NCI-H774 (cell line): ENCODE measurements around the gene EXOC4.

Experiments
- DNase-seq: peaks from one replicate; lab custom pipeline; 2025; lab: John Stamatoyannopoulos, UW

EXOC4 gene

DNA sequence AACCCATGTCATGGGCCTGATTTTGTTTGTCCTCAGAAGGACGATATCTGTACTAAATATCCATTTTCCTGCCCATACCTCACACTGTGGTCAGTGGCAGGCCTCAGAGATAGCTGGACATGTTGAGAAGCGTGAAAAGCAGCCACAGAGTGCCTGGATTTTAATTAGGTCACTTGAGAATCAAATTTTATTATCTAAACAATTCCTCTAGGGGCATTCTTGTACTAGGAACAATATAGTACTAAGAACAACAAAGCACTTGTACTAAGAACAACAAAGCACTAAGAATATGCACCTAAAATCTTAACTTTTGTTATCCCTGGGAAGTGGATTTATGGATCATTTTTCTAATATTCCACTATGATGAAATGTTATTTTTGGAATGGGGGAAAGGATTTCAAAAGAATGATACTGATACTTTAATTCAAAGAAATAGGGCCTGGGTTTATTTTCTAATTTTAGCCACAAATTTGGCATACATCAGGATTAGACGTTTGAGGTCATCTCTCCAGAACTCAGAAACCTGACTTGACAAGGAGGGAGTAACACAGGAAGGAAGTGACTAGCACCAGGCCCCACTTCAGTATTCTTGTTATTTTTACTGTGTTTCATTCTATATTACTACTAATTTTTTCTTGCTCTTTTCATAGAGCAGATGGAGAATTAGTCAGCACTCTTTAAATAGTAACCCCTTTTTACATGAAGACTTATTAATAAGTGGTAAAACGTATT, 112.2 kb downstream of the EXOC4 start:
- DNase-seq, result no peak

DNA sequence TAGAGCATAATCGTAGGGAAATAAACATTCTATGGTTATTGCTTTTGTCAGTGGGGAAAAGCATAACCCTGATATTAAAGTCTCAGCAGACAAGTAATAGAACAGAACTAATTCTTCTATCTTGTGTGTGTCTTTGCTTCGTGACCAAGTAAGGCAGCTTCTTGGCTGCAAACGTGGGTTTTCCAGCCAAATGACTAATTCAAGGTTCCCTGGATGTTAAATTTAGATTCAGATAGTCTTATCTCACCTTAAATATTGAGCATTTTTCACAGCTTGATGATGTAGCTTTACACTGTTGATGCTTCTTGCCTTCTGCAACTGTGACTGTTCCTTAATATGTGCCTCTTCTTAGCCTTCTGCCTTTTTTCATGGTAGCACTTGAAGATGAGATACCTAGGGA, 113.0 kb downstream of the EXOC4 start:
- no peak for DNase-seq

DNA sequence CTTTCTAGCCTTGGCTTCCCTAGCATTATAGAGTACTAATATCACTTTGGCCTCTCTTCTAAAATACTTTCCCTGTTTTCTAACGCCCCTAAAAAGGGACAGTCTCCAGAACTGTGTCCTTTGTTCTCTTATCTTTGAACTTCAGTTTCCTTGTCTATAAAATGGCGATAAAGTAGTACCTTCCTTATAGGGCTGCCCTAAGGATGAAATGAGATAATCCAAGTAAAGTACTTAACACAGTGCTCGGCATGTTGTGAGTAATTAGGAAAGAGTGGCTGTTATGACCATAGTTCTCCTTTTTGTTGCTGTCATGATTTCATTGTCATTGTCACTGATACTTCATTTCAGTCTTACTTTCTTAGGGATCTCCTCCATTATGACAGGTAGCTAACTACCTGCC, 114.7 kb downstream of the EXOC4 start:
- DNase-seq, result no peak

DNA sequence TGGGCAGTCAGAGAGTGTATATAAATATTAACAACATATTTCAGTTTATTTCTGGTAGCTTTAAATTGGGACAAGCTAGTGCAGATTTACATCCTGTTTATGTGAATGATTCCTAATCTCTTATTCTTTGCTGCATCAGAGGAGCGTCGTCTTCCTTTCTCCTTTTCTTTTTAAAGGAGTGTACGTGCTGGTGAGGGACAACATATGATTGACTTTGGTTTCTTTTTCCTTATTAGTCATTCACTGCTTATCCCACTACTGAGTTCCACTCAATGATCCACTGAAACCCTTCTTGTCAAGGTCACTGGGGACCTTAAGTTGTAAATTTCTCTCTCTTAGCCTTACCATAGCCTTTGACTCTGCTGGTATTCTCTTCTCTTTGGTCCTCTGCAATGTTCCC, 116.3 kb downstream of the EXOC4 start:
- no peak for DNase-seq

DNA sequence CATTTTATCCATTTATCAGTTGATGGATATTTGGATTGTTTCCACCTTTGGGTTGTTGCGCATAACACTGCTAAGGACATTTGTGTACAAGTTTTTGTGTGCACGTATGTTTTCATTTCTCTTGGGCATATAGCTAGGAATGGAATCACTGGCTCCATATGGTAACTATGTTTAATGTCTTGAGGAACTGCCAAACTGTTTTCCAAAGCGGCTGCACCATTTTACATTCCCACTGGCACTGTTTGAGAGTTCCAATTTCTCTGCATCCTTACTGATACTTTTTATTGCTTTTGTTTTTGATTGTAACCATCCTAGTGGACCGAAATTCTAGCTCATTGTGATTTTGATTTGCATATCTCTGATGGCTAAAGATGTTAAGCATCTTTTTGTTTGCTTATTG, 118.7 kb downstream of the EXOC4 start:
- DNase-seq, result no peak

DNA sequence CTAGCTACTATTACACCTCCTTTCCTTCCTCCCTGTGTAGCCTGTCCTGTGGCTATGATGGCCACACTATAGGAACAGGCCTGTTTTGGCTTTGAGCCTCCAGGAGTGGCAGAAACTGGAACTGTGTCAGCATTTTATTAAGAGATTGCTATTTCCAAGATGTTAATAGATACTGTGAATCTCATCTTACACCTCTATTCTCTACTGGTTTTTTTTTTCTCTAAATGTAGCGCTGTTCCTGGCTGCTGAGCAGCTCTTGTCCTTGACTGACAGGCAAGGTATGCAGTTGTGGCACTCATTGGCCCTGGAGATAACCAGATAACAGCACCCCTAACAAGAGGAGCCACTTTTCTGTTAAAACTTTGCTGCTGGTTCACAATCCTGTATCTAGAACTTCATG, 119.5 kb downstream of the EXOC4 start:
- DNase-seq, result no peak

DNA sequence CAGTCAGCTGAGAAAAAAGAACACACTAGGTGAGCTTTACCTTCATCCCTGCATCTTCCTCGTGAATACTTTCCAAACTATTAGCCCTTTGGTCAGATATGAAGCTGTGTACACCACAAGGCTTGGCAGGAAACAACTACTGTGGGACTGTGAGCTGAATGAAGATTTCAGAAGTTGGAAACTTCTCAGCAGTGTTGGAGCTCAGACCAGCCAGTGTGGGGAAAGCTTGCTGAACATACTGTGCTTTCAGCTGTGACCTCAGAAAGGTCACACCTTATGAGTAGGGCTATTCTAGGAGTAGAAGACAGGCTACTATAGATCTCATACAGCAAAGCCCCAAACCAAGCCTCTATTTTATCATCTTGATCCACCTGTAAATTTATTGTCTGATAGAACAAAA, 123.6 kb downstream of the EXOC4 start:
- no peak for DNase-seq

DNA sequence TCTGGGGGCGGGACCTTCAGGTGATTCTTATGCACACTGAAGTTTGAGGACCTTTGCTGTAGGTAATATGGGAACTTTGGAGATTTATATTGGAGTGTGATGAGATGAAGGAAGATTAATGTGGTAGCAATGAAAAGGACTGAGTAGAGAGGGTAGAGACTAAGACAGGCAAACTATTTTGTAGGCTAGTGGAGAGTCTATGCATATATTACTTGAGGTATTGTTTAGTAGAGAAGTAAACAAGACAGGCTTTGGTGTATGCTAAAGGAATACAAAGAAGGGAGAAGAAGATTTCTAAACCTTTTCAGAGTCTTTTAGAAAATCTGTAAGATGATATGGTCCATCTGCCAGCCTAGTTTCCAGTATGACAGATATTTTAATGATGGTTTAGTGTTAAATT, 129.1 kb downstream of the EXOC4 start:
- DNase-seq, result no peak

DNA sequence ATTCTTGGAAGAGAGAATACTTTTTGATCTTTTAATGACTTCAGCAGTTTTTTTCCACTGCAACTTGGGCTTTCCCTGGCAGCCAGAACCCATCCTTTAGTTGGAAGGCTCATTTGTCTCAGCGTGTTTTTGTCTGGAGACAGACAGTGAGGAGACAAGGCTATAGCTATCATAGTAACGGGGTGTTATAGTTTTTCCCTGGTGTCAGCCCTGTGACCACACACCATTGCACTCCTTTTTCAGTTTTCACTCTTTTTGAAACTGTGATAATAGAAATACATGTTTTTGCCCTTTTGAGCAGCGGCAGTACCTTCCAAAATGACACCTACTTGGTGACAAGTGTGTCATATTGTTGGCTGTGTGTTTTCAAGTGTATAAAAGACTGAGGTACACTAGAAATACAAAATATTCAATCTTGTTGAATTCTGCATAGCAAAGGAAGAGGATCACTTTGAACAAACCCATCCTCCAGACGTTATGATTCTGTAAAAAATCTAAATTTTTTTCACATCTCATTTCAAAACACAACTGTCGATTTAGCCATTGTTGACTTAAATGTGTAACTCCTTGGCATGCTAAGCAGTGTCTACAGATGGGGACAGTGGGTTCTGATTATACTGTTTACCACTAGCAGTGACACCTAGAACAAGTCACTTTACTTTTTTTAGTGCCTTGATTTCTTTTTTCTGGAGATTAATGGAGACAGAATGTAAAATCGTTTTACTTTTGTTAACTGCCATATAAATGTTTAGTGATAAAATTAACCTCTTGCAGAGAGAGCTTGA, 130.1 kb downstream of the EXOC4 start:
- DNase-seq, result no peak

DNA sequence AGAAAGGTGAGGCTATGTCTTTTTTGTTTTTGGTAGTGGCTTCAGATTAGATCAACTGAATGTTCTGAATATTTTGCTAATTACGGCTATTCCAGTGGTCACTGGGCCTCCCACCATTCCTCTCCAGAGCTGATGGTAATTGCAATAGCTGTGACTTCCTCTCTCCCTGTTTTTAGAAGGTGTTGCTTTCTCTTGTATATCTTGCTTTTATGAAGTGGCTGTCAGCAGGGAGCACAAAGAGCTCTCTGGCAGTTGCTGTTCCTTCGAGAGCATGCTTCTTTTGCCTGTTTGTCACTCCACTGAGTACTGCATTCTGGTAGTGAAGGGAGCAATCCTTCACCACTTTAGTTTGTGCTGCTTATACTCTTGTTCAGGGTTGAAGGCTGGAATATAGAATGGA, 133.3 kb downstream of the EXOC4 start:
- no peak for DNase-seq

DNA sequence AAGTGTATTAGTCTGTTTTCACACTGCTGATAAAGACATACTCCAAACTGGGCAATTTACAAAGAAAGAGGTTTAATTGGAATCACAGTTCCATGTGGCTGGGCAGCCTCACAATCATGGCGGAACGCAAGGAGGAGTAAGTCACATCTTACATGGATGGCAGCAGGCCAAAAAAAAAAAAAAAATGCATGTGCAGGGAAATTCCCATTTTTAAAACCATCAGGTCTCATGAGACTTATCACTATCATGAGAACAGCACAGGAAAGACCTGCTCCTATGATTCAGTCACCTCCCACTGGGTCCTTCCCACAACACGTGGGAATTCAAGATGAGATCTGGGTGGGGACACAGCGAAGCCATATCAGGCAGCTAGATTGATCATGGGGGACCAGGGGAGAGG, 136.8 kb downstream of the EXOC4 start:
- no peak for DNase-seq

DNA sequence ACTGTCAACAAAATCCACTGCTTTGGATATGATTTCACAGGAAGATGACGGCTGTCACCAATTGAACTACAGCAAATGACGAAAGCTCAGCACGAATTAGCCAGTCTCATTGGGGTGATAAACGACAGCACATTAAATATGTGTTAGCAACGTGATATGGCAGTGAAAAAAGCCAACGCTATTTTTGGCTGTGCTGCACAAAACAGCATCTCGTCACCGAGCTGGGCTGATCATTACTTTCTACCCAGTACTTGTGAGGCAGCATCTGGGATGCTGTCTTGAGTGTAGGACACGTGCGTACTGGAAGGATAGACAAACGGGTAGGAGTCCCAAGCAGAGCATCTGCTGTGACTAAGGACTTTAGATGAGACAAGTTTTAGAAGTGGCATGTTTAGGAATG, 138.3 kb downstream of the EXOC4 start:
- no peak for DNase-seq

DNA sequence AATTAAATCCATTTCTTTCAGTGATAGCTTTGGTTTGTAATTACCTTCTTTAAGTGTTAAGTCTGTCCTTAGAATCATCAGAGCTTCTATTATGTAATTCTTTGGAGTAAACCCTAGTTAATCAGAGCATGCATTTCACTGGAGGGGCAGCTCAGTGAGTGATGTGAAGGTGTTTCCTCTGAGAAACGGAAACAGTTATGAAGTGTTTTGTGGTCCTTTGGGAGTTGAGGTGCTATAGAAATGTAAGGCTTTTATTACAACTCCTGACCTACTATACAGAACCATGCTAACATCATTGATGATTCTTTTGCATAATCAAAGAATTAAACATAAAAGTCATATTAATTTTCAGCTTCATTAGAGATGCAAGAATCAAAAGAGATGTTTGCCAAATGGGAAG, 141.5 kb downstream of the EXOC4 start:
- no peak for DNase-seq

DNA sequence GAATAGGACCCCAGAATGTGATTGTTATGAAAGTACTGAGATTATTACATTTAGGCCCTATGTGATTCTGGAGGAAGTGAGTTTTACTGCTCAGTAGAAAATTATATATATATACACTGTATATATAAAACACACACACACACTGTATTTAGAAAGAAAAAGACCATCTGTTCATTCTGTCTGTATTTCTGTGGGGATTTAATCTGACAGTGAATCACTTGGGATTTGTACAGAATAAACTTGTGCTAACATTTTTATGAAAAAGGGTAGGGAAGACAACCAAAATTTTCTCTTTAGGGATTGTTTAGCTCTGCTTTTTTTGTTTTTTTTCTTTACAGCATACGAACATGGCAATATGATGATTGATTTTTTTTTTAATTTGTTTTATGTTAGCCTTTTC, 142.7 kb downstream of the EXOC4 start:
- no peak for DNase-seq

DNA sequence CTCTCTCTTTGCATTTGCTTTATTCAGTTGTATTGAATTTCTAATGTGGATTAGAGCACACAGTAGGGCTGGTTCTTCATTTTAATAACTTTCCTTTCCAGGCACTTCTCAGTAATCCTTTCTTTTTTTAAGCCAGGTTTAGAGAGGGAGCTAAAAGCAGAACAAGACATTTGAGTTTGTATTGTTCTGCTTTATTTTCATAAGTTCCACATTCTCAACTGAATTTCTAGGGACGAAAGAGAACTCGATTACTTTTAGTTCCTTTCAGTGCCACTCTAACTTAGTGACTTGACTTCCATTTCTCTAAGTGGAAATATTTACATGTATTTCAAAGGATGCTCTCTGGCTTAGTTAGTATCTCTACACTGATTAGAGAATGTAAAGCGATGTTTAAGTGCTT, 145.6 kb downstream of the EXOC4 start:
- DNase-seq, result no peak

DNA sequence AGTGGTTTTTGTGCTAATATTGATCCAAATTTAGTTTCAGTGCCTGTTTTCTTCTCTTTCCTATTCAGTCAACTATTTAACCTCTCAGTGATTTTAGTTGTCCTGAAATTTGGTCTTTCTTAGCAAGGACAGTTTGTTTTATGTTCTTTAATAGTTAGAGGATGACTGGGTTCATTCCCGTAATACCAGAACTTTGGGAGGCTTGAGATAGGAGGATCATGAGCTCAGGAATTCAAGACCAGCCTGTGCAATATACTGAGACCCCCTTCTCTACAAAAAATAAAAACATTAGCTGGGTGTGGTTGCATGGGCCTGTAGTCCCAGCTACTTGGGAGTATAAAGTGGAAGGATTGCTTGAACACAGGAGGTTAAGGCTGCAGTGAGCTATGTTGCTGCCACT, 148.3 kb downstream of the EXOC4 start:
- no peak for DNase-seq

DNA sequence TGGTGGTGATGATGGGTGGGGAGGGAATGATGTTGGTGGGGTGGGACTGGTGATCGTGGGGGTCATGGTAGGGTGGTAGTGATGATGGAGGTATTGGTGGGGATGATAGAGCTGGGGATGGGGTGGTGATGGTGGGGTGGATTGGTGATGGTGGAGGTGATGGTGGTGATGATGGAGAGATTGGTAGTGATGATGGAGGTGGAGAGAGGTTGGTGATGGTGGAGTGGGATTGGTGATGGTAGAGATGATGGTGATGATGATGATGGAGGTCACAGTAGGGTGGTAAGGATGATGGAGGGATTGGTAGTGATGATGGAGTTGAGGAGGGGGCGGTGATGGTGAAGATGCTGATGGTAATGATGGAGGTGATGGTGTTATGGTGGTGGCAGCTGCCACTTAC, 155.3 kb downstream of the EXOC4 start:
- DNase-seq, result no peak

DNA sequence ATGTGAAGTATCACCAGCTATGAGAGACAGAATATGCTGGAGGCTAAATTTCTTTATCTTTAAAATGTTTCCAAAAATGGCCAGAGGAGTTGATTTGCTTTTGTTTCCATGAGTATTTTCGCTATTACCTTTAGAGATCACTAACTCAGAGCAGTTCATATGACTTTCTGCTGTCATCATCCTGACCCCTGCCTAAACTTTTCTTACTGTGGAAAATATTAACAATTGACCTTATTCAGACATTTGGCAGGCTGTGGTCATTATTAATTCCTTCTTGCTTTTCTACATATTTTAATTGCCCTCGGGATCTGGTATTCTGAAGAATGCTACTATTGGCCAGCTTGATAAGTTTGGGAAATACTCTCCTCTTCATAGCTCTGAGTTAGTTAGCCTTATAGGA, 156.5 kb downstream of the EXOC4 start:
- DNase-seq, result no peak

DNA sequence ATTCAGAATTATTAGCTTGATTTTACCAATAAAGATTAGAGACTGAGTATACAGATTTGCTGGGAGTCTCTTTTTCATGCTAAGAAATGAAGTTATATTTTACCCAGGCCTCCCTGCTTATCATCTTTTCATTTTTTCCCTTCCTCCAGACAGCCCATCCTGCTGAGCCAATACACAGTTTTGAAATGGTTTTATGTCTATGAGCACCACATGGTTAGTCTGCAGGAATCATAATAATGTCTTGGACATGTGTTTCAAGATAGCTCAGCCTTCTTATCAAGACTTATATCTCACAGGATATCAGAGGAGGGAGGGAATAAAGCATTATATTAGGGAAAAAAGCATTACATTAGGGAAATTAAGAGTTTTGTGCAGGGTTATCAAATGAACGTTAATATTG, 157.1 kb downstream of the EXOC4 start:
- DNase-seq, result no peak

DNA sequence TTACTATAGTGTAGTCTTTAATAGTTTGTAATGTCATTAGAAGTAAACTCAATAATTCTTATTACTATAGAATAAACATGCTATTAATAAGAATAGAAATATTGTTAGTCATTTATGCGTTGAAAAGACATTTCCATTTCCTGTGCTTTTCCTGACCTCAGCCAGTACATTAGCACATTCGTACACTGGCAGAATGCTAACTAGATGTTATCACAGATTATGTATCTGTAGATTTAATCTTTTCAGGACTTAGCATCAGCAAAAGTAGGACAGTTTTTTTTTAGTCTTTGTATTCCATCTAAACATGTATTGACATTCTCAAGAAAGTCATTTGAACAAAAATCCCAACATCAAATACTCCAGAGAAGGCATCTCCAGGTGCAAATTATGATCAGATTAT, 158.5 kb downstream of the EXOC4 start:
- no peak for DNase-seq

DNA sequence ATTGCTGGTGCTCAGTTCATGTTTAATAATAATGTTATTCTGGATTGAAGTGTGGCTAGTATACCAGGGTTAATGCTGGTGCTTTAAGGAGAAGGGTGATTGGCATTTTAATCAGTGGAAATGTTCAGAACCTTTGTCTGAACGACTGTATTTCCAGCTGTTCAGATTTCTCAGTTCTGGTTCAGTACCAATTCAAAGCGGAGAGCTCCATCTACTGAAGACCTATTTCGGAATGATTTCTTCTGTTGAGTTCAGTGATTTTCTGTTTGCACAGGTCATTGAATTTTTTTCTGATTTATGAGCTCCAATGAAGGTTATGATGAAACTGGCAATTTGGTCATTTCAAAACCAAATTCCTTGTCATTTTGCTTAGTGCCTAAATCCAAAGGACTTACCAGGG, 160.1 kb downstream of the EXOC4 start:
- no peak for DNase-seq

DNA sequence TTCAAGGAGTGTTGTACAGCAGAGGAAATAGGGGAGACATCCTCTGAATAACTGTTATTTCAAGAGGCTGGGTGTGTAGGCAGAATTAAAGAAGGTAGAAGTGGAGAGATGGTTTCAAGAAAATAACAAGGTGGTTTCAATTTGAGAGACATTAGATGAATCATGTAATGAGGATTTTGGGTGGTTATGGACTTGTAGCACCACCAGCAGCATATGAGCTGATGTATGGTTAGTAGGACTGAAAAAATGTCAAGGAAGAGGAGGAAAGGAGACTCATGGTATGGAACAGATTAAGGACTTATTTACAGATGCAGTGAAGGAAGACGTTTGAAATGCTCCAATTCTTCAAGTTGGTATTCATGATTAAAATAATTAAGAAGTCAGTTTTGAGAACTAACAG, 166.2 kb downstream of the EXOC4 start:
- no peak for DNase-seq

DNA sequence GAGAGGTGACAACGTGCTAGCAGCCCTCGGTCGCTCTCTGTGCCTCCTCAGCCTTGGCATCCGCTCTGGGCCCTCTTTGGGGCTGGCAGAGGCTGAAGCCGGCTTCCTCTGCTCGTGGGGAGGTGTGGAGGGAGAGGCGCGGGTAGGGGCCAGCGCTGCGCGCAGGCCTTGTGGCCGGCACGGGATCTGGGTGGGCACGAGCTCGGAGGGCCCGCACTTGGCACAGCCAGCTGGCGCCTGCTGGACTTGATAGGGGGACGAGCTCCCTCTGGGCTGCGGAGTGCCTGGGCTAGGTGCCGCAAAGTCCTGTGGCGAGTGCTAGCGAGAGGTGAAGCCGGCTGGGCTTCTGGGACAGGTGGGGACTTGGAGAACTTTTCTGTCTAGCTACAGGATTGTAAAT, 170.7 kb downstream of the EXOC4 start:
- no peak for DNase-seq

DNA sequence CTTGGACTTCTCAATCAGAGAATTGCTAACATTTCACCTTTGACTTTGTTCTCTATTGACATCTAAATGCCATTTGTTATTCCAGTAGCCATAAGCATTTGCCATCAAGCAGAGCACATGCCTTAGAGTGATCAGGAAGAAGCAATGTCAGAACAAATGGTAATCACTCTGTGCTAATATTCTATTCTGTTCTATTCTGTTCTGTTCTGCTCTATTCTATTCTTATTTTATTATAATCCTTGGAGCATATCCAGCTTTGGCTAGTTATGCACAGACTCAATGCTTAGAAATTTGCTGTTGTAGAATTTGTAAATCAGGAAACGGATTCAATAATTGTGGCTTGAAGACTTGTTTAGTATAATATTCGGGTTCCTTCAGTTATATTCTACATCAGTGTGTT, 175.4 kb downstream of the EXOC4 start:
- no peak for DNase-seq
